ENCODE results near the gene DRICH1.

The DRICH1 gene

GRCh38 chr22:23606204-23607131 lies 25.7 kb downstream of the DRICH1 start:
- Histone ChIP-seq H3K27me3 (ENCODE audit: low read length) (no peaks in the 10 kb centered on the region), H4K20me1 (ENCODE audit: low read depth, low read length) (no peaks in the 10 kb centered on the region), H3F3A (ENCODE audit: insufficient read depth) (no peaks in the 10 kb centered on the region), H3K36me3 (ENCODE audit: low read length) (no peaks in the 10 kb centered on the region), H3K79me2 (ENCODE audit: insufficient read depth, low read length) (no peaks in the 10 kb centered on the region), H3K4me2 (ENCODE audit: low read depth, low read length, poor library complexity, severe bottlenecking) (no peak overlapping the region), H3K9me2 (replicated peaks; ENCODE audit: insufficient read depth, low read length) (no peaks in the 10 kb centered on the region), H3K9ac (ENCODE audit: low read length) (no peak overlapping the region), H2AFZ (ENCODE audit: low read depth, low read length, severe bottlenecking) (no peak overlapping the region), H3K4me3 (ENCODE audit: insufficient read depth, low read length, poor library complexity, severe bottlenecking) (no peak overlapping the region), H3K9me3 (ENCODE audit: insufficient read depth, low read length) (no peaks in the 10 kb centered on the region), H3K27ac (ENCODE audit: low read depth, low read length) (no peak overlapping the region)
- no peak for TF ChIP-seq EZH2phosphoT487 (conservative IDR thresholded peaks at IDR 0.05; ENCODE audit: low read length)
- TF ChIP-seq, protein P1, sequence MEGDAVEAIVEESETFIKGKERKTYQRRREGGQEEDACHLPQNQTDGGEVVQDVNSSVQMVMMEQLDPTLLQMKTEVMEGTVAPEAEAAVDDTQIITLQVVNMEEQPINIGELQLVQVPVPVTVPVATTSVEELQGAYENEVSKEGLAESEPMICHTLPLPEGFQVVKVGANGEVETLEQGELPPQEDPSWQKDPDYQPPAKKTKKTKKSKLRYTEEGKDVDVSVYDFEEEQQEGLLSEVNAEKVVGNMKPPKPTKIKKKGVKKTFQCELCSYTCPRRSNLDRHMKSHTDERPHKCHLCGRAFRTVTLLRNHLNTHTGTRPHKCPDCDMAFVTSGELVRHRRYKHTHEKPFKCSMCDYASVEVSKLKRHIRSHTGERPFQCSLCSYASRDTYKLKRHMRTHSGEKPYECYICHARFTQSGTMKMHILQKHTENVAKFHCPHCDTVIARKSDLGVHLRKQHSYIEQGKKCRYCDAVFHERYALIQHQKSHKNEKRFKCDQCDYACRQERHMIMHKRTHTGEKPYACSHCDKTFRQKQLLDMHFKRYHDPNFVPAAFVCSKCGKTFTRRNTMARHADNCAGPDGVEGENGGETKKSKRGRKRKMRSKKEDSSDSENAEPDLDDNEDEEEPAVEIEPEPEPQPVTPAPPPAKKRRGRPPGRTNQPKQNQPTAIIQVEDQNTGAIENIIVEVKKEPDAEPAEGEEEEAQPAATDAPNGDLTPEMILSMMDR (IDR thresholded peaks at IDR 0.05; ENCODE audit: insufficient read depth, low read length, poor library complexity, severe bottlenecking) = no peak

DNA sequence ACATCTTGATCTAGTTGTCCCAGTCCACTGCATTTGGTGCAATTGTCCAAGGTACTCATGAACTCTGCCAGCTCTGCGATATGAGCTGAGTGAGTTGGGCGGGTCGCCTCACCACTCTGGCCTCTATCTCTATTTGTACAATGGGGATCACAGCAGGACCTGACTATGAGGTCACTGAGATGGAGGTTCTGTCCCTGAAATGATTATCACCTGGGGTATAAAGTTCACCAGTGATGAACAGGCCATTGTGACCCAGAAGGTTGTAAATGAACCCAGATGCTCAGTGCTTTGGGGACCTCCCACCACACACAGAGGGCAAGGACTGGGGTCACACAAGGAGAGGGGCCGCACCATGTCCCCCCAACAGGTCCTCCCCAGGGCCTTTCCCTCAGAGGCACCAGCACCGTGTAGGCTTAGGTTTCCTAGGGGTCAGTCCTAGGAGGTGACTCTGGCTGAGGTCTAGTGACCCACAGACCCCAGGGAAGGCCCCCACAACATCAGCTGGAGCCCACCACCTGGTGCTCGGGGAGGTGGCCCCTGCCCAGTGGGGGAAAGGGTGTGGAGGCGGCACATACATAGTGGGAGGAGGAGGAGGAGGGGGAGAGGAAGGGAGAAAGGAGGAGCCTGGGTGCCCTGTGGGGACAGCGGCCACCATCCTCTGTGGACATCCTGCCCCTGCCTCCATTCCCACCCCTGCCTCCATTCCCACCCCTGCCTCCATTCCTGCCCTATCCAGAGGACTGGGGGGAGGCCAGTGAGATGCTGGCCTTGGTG lies 27.0 kb downstream of the DRICH1 start:
- H3K9me2 ChIP-seq (replicated peaks; ENCODE audit: insufficient read depth, low read length) = no peaks in the 10 kb centered on the region
- H3K27ac ChIP-seq (ENCODE audit: low read depth, low read length) = no peak overlapping the region
- no peaks in the 10 kb centered on the region for H3F3A ChIP-seq (ENCODE audit: insufficient read depth)
- no peaks in the 10 kb centered on the region for H3K79me2 ChIP-seq (ENCODE audit: insufficient read depth, low read length)
- no peaks in the 10 kb centered on the region for H3K9me3 ChIP-seq (ENCODE audit: insufficient read depth, low read length)
- H3K4me3 ChIP-seq (ENCODE audit: insufficient read depth, low read length, poor library complexity, severe bottlenecking) = no peak overlapping the region
- H3K27me3 ChIP-seq (ENCODE audit: low read length) = no peaks in the 10 kb centered on the region
- no peak overlapping the region for H3K4me2 ChIP-seq (ENCODE audit: low read depth, low read length, poor library complexity, severe bottlenecking)
- H3K9ac ChIP-seq (ENCODE audit: low read length) = no peak overlapping the region
- H4K20me1 ChIP-seq (ENCODE audit: low read depth, low read length) = no peaks in the 10 kb centered on the region
- H3K36me3 ChIP-seq (ENCODE audit: low read length) = no peaks in the 10 kb centered on the region
- TF ChIP-seq, protein P1 (IDR thresholded peaks at IDR 0.05; ENCODE audit: insufficient read depth, low read length, poor library complexity, severe bottlenecking) = no peak
- no peak for TF ChIP-seq EZH2phosphoT487 (conservative IDR thresholded peaks at IDR 0.05; ENCODE audit: low read length)
- no peak overlapping the region for H2AFZ ChIP-seq (ENCODE audit: low read depth, low read length, severe bottlenecking)

GRCh38 chr22:23603266-23603665 lies 28.9 kb downstream of the DRICH1 start:
- no peak overlapping the region for H3K4me3 ChIP-seq (ENCODE audit: insufficient read depth, low read length, poor library complexity, severe bottlenecking)
- TF ChIP-seq EZH2phosphoT487 (conservative IDR thresholded peaks at IDR 0.05; ENCODE audit: low read length) = no peak
- TF ChIP-seq, protein P1 (IDR thresholded peaks at IDR 0.05; ENCODE audit: insufficient read depth, low read length, poor library complexity, severe bottlenecking) = no peak
- no peaks in the 10 kb centered on the region for H3F3A ChIP-seq (ENCODE audit: insufficient read depth)
- H3K4me2 ChIP-seq (ENCODE audit: low read depth, low read length, poor library complexity, severe bottlenecking) = no peak overlapping the region
- no peaks in the 10 kb centered on the region for H3K79me2 ChIP-seq (ENCODE audit: insufficient read depth, low read length)
- H3K36me3 ChIP-seq (ENCODE audit: low read length) = no peaks in the 10 kb centered on the region
- H3K9ac ChIP-seq (ENCODE audit: low read length) = no peak overlapping the region
- no peaks in the 10 kb centered on the region for H3K9me2 ChIP-seq (replicated peaks; ENCODE audit: insufficient read depth, low read length)
- H4K20me1 ChIP-seq (ENCODE audit: low read depth, low read length) = no peaks in the 10 kb centered on the region
- no peak overlapping the region for H3K27ac ChIP-seq (ENCODE audit: low read depth, low read length)
- H3K27me3 ChIP-seq (ENCODE audit: low read length) = no peaks in the 10 kb centered on the region
- no peaks in the 10 kb centered on the region for H3K9me3 ChIP-seq (ENCODE audit: insufficient read depth, low read length)
- no peak overlapping the region for H2AFZ ChIP-seq (ENCODE audit: low read depth, low read length, severe bottlenecking)
